Activated T-cell treated with anti-CD3 and anti-CD28 coated beads, Interleukin-2, amount 50 U/mL, for 72 hours (primary cell): Measurements from ENCODE around the gene SCAMP3. TPM values are rescaled to one million over a fixed set of nuclear protein-coding genes. Genes with fewer than 3 reads are reported as not detected.
"Not testable (repeated sequence)": the region's sequence is repeated elsewhere in the genome, so short reads cannot be mapped to it uniquely, and the experiment has no call there.

ENCODE experiments used
- ATAC-seq, 2 donors: fragments of 150-1000 bp; cut with Tn5 transposase; replicated peaks in 1 of 2; 2 replicates each; pipeline ENCODE4 v1.10.0; 2021; ENCODE audit warnings: moderate library complexity in 2 of 2, mild to moderate bottlenecking in 1 of 2
- DNase-seq, 2 donors: peaks; one replicate each; pipeline ENCODE4 v3.0.0; 2021 to 2022; ENCODE audit warnings: mixed read lengths in 1 of 2
- H3K27ac Mint-ChIP-seq: one replicate; pipeline ENCODE4 v1.8.0; 2022; ENCODE audit warnings: mild to moderate bottlenecking, moderate library complexity, mixed read lengths
- H3K27me3 Mint-ChIP-seq: one replicate; pipeline ENCODE4 v1.8.0; 2022; ENCODE audit warnings: low read depth, mixed read lengths
- H3K36me3 Mint-ChIP-seq, 2 donors: one replicate each; pipeline ENCODE4 v1.8.0; 2022; ENCODE audit warnings: mixed read lengths in 2 of 2, mild to moderate bottlenecking in 1 of 2; ENCODE audit not compliant: insufficient read depth in 2 of 2
- H3K4me1 Mint-ChIP-seq: one replicate; pipeline ENCODE4 v1.8.0; 2022; ENCODE audit warnings: low read depth, mixed read lengths
- H3K4me3 Mint-ChIP-seq, 2 donors: one replicate each; pipeline ENCODE4 v1.8.0; 2022; ENCODE audit warnings: mild to moderate bottlenecking in 2 of 2, mixed read lengths in 2 of 2, moderate library complexity in 2 of 2
- H3K9me3 Mint-ChIP-seq, 2 donors: one replicate each; pipeline ENCODE4 v1.8.0; 2022; ENCODE audit warnings: mixed read lengths in 2 of 2
- total RNA-seq, 2 donors: library from RNA; stranded (reverse); gene quantifications; one replicate each; pipeline ENCODE4 v1.2.3, GENCODE V29; 2022

SCAMP3 gene
- total RNA-seq, 2 donors from 2014 or later, result 112 to 114 TPM

DNA sequence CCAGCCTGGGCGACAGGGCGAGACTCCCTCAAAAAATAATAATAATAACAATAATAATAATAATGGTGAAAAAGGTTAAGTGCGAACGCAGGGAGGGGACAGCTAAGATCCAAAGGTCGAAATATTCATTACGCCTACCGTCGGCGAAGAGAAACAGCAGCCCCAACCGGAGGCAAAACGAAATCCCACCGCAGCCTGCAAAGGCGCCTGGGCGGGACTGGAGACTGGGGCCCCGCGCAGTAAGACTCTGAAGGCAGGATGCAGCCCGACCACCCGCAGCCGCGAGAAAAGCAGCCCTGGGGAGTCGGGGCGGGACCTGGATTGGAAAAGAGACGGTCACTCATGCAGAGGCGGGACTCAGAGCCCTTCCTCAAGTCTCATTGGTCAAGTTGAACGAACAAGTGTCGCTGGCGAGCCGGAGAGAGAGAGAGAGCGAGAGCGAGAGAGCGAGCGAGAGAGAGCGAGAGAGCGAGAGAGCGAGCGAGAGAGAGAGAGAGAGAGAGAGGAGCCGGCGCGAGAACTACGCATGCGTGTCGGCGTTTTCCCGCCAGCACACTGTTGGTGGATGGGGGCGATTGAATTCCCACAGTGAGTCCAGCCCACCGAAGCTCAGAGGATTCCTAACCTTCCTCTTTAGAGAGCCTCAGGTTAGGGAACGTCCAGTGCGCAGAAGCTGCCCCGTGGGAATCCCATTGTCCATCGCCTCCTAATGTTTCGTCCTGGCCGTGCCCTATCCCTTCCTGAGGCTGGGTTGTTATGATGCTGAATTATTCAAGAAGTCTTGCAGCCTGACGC, 17.6 kb downstream of the SCAMP3 start:
- Mint-ChIP-seq H3K9me3 (no peaks in the 10 kb centered on the region), H3K36me3 (peaks cover 3 to 5% of the 10 kb centered on the region in 2 donors), H3K4me3 (peak overlapping the region; percentile 77 to 79), H3K4me1 (peaks cover 53% of the 10 kb centered on the region), H3K27me3 (no peaks in the 10 kb centered on the region), H3K27ac (peak overlapping the region; percentile 93)
- ATAC-seq (peak; percentile 95 to 97), DNase-seq (peak; percentile 96 to 97)

DNA sequence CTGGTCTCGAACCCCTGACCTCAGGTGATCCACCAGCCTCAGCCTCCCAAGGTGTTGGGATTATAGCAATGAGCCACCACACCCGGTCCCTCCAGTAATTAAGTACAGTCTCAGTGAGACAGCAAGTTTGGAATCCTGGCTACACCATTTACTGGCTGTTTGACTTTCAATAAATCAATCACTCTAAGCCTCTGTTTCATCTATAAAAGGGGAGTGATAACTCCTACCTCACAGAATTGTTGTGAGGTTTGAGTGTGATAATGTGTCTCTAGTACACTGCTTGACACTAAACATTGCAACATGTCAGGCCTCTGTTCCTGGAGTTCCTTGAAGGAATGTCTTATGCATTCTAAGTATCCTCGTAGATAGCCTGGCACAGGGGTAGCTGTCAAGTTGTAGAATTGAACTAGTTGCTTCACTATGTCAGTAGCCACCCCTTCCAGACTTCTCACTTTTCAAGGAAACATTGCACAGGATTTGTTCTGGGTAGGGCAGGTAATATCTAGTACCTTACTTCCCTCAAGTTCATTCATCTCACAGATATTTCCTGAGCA, 19.3 kb downstream of the SCAMP3 start:
- H3K4me3 Mint-ChIP-seq, result peak overlapping the region; percentile 79 to 90
- ATAC-seq, result no peak
- H3K9me3 Mint-ChIP-seq, result no peaks in the 10 kb centered on the region
- H3K27me3 Mint-ChIP-seq, result no peaks in the 10 kb centered on the region
- H3K27ac Mint-ChIP-seq, result peak overlapping the region; percentile 44
- no peak for DNase-seq
- peaks cover 53% of the 10 kb centered on the region for H3K4me1 Mint-ChIP-seq
- H3K36me3 Mint-ChIP-seq, result peaks cover 3 to 5% of the 10 kb centered on the region in 2 donors

DNA sequence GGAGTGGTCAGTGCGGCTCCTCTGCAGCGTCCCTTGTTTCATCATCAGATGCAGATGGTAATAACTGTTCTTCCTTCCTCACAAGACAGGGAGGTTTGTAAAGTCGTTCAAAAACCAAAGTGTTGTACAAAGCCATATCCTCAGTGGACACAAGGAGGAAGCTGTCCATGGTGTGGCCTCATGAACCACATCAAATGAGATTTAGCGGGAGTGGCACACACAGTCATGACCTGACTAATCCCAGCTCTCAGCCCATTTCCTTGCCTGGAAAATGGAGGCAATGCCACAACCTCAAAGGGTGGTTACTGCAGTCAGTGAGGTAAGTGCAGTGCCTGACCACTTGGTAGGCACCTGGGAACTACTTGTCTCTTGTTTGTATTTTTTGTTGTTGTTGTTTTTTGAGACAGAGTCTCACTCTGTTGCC, 20.3 kb downstream of the SCAMP3 start:
- no peak for ATAC-seq
- no peak overlapping the region for H3K27ac Mint-ChIP-seq
- no peaks in the 10 kb centered on the region for H3K27me3 Mint-ChIP-seq
- peaks cover 4 to 5% of the 10 kb centered on the region in 2 donors for H3K36me3 Mint-ChIP-seq
- peaks cover 53% of the 10 kb centered on the region for H3K4me1 Mint-ChIP-seq
- H3K4me3 Mint-ChIP-seq, result peak overlapping the region; percentile 79 to 88
- no peaks in the 10 kb centered on the region for H3K9me3 Mint-ChIP-seq
- no peak for DNase-seq

DNA sequence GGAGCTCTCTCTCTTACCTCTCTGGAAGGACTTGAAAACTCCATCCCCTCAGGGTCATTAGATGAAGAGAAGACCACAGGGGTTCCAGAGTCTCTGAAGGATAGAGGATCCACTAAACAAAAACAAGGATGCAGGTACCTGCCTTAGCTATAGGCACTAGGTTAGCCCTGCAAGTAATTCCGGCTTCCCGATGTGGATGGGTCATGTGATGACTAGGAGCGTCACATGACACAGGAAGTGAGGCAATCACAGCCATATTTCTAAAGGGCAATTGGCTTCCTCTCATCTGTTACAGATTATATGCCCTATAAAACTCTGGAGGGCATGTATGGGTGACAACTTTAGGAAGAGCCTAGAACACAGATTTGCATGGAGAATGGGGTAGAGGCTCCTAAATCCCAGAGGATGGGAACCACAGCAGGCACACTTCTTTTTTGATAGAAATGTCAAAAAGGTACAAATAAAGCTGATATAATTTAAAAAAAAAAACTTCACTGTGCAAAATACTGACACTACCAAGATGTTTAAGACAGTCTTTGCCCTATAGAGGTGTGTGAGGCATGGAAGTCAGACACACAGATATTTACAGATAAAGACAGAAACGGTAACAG, 21.0 kb downstream of the SCAMP3 start:
- Mint-ChIP-seq H3K4me3 (peak overlapping the region; percentile 79 to 88), H3K36me3 (peaks cover 2 to 3% of the 10 kb centered on the region in 2 donors), H3K4me1 (peaks cover 53% of the 10 kb centered on the region), H3K27me3 (no peaks in the 10 kb centered on the region), H3K27ac (peak overlapping the region; percentile 83), H3K9me3 (no peaks in the 10 kb centered on the region)
- ATAC-seq, result peak; percentile 47 to 52
- peak; percentile 66 to 70 for DNase-seq

DNA sequence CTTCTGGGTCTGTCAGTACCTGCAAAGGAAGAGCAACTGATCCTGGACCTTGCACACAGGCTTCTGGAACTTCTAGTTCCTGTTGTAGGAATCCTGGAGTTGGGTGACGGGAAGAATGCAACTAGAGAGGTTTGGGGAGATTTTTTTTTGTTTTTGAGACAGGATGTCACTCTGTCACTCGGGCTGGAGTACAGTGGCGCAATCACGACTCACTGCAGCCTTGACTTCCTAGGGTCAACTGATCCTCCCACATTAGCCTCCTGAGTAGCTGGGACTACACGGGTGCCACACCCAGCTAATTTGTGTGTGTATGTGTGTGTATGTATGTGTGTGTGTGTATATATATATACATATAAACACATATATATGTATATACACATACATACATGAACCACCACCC, 25.7 kb downstream of the SCAMP3 start:
- no peaks in the 10 kb centered on the region for H3K27me3 Mint-ChIP-seq
- H3K4me1 Mint-ChIP-seq, result peaks cover 14% of the 10 kb centered on the region
- peaks cover 3 to 5% of the 10 kb centered on the region in 2 donors for H3K36me3 Mint-ChIP-seq
- no peak for ATAC-seq
- no peaks in the 10 kb centered on the region for H3K9me3 Mint-ChIP-seq
- H3K4me3 Mint-ChIP-seq, result no peak overlapping the region
- H3K27ac Mint-ChIP-seq, result no peak overlapping the region
- no peak for DNase-seq

DNA sequence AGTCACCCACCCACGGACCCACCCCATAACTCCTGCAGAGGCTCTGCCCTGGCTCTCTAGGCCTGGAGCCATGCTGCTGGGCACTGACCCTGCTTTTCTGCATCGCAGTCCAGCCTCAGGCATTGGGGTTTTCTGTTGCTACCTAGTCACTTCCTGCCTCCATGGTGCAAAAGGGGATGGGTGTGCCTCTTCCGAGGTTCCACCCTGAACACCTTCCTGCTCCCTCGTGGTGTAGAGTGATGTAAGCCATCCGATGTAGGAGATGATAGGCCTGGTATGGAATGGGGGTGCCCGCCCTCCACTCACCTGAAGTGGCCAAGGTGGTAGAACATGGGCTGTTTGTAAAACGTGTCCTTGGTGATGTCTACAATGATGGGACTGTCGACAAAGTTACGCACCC, 26.8 kb downstream of the SCAMP3 start:
- H3K27me3 Mint-ChIP-seq, H3K4me3 Mint-ChIP-seq, H3K9me3 Mint-ChIP-seq, H3K36me3 Mint-ChIP-seq, ATAC-seq, DNase-seq, H3K4me1 Mint-ChIP-seq: not testable (repeated sequence)
- peak overlapping the region; percentile 59 for H3K27ac Mint-ChIP-seq

DNA sequence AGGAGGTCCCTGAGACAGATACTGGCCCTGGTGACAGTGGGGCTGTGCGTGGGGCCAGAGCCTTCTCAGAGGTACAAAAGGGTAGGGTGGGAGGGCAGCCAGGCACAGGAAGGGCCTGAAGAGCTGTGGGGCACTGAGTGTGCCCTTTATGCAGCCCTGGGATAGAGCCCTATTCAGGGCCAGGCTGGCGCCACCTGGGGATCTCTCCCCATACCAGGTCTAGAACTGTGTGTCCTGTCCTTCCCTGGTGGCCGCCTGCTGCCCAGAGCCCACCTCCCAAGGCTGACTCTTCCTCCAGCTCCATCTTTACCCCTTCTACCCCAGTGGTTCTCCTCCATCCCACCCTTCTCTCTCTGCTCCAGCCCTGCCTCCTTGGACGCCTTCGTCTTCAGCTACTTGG, 28.7 kb downstream of the SCAMP3 start:
- not testable (repeated sequence) for DNase-seq, H3K36me3 Mint-ChIP-seq, H3K4me1 Mint-ChIP-seq, H3K27ac Mint-ChIP-seq, H3K27me3 Mint-ChIP-seq, H3K9me3 Mint-ChIP-seq, H3K4me3 Mint-ChIP-seq
- ATAC-seq, result peak; percentile 14

DNA sequence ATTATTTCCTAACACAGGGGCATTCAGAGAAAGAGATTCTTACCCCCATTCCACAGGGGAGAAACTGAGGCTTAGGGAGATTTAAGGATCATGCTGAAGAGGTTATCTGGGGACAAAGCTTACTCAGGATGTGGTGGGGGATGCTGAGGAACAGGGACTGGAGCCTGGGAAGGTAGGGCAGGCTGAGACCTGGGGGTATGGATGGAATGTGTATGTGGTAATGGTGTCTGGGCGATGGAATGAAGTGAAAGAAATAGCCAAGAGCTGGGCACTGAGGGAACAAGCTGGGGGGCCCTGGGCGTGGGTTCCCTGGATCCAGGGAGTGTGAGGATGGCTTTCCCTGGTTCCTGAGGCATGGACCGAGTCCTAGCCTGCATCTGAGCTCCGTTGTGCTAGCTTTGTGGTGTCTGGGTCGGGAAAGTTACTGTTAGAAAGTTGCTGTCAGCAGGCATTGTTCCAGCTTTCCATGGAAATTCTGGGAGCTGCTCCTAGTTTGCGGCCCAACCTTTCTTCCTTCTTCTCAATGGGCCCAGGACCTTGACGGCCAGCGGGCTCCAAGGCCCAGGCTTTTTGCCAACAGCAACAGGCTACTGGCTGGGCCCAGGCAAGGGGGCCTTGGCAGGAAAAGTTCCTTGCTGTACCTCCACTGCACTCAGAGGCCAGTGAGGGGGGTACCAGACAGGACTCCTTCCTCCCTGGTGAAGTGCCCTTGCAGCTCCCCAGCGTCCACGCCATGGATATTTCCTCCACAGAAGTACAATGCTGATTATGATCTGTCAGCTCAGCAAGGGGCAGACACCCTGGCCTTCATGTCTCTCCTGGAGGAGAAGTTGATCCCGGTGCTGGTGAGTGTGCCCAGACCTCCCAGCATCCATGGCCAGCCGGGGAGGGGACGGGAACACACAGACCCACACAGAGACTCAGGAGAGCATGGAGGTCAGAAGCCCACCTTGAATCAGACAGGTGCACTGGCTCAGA, 29.9 kb downstream of the SCAMP3 start:
- H3K4me1 Mint-ChIP-seq, result peaks cover 17% of the 10 kb centered on the region
- H3K27me3 Mint-ChIP-seq, DNase-seq, ATAC-seq, H3K27ac Mint-ChIP-seq, H3K4me3 Mint-ChIP-seq, H3K36me3 Mint-ChIP-seq, H3K9me3 Mint-ChIP-seq: not testable (repeated sequence)

DNA sequence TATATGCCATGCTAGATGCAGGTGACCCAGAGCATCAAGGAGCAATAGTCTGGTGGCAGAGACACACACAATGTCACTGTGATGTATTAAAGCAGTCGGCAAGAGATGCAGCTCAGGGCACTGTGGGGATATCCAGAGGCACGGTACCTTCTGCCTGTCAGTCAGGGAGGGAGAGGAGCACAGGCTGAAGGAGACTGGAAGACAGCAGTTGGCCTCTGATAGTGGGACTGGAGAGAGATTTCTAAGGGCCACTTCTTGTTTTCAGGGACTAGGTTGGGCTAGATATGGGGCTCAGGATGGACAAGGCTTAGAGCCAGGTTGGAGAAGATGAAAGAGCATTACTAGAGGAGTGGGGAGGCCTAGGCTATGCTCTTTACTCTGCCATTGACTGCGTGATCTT, 30.9 kb downstream of the SCAMP3 start:
- H3K9me3 Mint-ChIP-seq, H3K4me3 Mint-ChIP-seq, DNase-seq, ATAC-seq, H3K36me3 Mint-ChIP-seq, H3K27me3 Mint-ChIP-seq, H3K27ac Mint-ChIP-seq: not testable (repeated sequence)
- H3K4me1 Mint-ChIP-seq, result peaks cover 25% of the 10 kb centered on the region

DNA sequence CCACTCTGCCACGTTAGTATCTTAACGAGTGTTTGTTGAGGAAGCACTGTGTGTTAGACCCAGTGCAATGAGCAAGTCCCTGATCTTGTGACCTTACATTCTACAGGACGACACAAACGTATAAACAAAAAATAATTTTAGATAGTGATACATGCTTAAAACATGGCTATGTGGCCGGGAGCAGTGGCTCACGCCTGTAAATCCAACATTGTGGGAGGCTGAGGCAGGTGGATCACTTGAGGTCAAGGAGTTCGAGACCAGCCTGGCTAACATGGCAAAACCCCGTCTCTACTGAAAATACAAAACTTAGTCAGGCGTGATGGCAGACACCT, 34.1 kb downstream of the SCAMP3 start:
- DNase-seq (no peak), ATAC-seq (no peak)
- Mint-ChIP-seq H3K9me3 (peaks cover 0 to 2% of the 10 kb centered on the region in 2 donors), H3K27ac (peak overlapping the region; percentile 40), H3K27me3 (no peaks in the 10 kb centered on the region), H3K36me3 (no peaks in the 10 kb centered on the region), H3K4me3 (peak overlapping the region; percentile 81 to 95), H3K4me1 (peaks cover 39% of the 10 kb centered on the region)

DNA sequence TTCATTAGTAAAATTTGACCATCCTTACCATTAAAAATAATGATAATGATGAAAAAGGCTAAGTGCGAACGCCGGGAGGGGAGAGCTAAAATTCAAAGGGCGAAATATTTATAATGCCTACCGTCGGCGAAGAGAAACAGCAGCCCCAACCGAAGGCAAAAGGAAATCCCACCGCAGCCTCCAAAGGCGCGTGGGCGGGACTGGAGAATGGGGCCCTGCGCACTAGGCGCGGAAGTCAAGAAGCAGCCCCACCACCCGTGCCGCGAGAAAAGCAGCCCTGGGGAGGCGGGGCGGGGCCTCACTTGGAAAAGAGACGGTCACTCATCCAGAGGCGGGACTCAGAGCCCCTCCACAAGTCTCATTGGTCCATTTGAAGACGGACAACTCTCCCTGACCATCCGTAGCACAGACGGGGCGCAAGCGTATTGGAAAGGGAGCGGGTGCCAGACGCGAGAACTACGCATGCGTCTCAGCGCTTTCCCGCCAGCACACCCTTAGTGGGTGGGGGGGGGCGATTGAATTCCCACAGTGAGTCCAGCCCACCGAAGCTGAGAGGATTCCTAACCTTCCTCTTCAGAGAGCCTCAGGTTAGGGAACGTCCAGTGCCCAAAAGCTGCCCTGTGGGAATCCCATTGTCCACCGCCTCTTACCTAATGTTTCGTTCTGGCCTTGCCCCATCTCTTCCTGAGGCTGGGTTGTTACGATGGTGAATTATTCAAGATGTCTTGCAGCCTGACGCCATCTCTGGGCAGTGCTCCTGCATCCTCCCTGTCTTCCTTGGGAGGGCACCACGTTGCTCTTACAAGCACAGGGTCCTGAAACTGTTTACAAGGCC, 34.7 kb downstream of the SCAMP3 start:
- Mint-ChIP-seq H3K4me3 (peak overlapping the region; percentile 81 to 95), H3K27me3 (no peaks in the 10 kb centered on the region), H3K27ac (peak overlapping the region; percentile 76), H3K4me1 (peaks cover 39% of the 10 kb centered on the region), H3K9me3 (peaks cover 0 to 2% of the 10 kb centered on the region in 2 donors), H3K36me3 (no peaks in the 10 kb centered on the region)
- ATAC-seq, result peak; percentile 94 to 96
- DNase-seq, result peak; percentile 98 to 99

DNA sequence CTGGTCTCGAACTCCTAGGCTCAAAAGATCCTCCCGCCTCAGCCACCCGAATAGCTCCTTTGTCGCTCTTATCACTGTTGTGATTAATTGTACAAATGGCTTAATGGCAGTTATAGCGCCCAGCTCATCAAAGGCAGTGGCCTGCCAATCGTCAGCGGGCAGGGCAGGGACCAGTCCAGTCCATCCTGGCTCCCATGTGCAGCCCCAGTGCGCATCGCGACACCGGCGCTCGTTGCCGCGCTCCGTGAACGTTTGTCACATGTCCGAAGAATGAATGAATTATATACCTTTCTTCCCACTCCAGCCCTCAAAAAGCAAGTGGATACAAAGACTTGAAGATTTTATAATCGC, 35.3 kb downstream of the SCAMP3 start:
- H3K4me1 Mint-ChIP-seq, result peaks cover 39% of the 10 kb centered on the region
- peaks cover 0 to 2% of the 10 kb centered on the region in 2 donors for H3K9me3 Mint-ChIP-seq
- peak overlapping the region; percentile 81 to 95 for H3K4me3 Mint-ChIP-seq
- peak overlapping the region; percentile 76 for H3K27ac Mint-ChIP-seq
- ATAC-seq (peak; percentile 54 to 58), DNase-seq (peak; percentile 50 to 54)
- no peaks in the 10 kb centered on the region for H3K36me3 Mint-ChIP-seq
- no peaks in the 10 kb centered on the region for H3K27me3 Mint-ChIP-seq
